ENCODE data around the gene ISOC1.

DNA sequence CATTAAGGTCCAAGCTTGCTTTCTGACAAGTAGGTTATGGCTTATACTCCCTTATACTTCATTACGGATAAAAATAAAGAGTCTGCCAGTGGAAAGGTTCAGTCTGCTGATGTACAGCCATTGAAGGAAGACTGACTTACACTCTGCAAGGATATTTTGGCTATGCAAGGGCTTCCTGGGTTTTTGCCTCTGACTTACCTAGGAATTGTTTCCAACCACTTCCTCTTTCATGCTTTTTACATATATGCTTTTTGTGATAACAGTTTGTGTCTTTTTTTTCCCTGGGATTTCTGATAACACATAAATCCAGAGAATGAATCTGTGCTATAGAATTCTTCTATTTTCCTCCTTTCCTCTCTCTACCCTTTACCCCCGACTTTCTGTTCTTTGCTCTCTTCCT, 16.8 kb downstream of the ISOC1 start:
- TF ChIP-seq, protein P1, sequence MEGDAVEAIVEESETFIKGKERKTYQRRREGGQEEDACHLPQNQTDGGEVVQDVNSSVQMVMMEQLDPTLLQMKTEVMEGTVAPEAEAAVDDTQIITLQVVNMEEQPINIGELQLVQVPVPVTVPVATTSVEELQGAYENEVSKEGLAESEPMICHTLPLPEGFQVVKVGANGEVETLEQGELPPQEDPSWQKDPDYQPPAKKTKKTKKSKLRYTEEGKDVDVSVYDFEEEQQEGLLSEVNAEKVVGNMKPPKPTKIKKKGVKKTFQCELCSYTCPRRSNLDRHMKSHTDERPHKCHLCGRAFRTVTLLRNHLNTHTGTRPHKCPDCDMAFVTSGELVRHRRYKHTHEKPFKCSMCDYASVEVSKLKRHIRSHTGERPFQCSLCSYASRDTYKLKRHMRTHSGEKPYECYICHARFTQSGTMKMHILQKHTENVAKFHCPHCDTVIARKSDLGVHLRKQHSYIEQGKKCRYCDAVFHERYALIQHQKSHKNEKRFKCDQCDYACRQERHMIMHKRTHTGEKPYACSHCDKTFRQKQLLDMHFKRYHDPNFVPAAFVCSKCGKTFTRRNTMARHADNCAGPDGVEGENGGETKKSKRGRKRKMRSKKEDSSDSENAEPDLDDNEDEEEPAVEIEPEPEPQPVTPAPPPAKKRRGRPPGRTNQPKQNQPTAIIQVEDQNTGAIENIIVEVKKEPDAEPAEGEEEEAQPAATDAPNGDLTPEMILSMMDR (IDR thresholded peaks at IDR 0.05): no peak
- TF ChIP-seq POLR2A (IDR thresholded peaks at IDR 0.05) (no peak), EP300 (IDR thresholded peaks at IDR 0.05) (no peak), POLR2AphosphoS5 (IDR thresholded peaks at IDR 0.05) (no peak)

All from gastroesophageal sphincter (tissue), 3 donors.